Measurements from ENCODE around the gene ROR2. TPM values are rescaled to one million over a fixed set of nuclear protein-coding genes. Genes with fewer than 3 reads are reported as not detected.
A peak's percentile ranks its signal among the peaks of the same experiment; 100 is the strongest.

The ROR2 gene
- total and polyA plus RNA-seq, 2 of the 13 experiments (the other 11 are each of a cell fraction or from before 2014, with no cell fraction given) = not detected

DNA sequence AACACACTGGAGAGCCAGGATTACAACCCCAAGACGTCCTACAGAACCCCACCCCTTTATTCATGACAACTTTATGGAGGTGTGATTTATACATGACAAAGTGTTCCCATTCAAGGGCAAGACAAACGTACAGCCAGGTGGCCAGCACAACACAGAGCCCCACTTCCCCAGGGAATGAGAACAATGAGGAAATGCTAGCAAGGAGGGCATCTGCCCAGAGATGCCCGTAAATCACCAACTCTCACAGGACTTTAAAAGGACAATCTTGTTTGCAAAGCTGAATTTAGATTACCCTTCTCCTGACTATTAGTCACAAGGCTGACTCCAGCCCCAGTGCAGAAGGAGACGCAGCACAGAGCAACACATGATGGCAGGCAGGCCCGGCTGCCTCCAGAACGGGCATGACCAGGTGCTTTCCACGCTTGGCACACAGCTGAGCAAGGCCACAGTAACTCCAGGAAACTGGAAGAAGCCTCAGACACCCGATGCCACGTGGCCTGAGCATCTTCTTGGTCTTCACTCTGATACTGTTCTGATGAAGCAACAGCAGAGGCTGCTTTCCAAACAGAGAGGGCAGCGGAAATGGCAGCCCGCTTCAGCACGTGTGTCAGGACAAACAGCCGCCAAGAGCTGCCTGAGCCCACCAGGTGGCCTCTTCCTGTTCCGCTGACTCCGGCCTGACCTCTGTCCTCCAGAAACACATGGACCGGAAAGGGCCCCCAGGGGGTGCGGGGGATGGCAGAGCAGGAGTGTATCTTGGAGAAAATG, 51.4 kb downstream of the ROR2 start (continued):
- TF ChIP-seq MEIS2 (CRISPR knock-in tag; IDR thresholded peaks at IDR 0.05) (no peak), ZNF225 (CRISPR knock-in tag; IDR thresholded peaks at IDR 0.05) (no peak), ZNF550 (CRISPR knock-in tag; IDR thresholded peaks at IDR 0.05; ENCODE audit: borderline replicate concordance) (no peak), ATF7 (IDR thresholded peaks at IDR 0.05) (no peak), ATF7 (CRISPR knock-in tag; IDR thresholded peaks at IDR 0.05) (no peak), ARID2 (CRISPR knock-in tag; IDR thresholded peaks at IDR 0.05; ENCODE audit: borderline replicate concordance) (no peak), FOSL2 (CRISPR knock-in tag; IDR thresholded peaks at IDR 0.05) (peak; percentile 4; the same call in 1 of the 2 replicates), ZNF557 (CRISPR knock-in tag; IDR thresholded peaks at IDR 0.05) (no peak), NCOA1 (CRISPR knock-in tag; IDR thresholded peaks at IDR 0.05) (no peak), ZNF850 (CRISPR knock-in tag; conservative IDR thresholded peaks at IDR 0.05) (no peak), RXRB (CRISPR knock-in tag; IDR thresholded peaks at IDR 0.05; ENCODE audit: borderline replicate concordance) (no peak; the same call in 1 of the 2 replicates), ZNF75D (CRISPR knock-in tag; IDR thresholded peaks at IDR 0.05; ENCODE audit: borderline replicate concordance) (no peak), ZNF253 (CRISPR knock-in tag; IDR thresholded peaks at IDR 0.05; ENCODE audit: borderline replicate concordance) (no peak), MYC (CRISPR knock-in tag; IDR thresholded peaks at IDR 0.05; ENCODE audit: borderline replicate concordance) (peak; percentile 72; the same call in 1 of the 2 replicates), ZNF776 (CRISPR knock-in tag; IDR thresholded peaks at IDR 0.05) (no peak), HES4 (CRISPR knock-in tag; IDR thresholded peaks at IDR 0.05; ENCODE audit: borderline replicate concordance) (no peak)
- TF ChIP-seq, protein P1, sequence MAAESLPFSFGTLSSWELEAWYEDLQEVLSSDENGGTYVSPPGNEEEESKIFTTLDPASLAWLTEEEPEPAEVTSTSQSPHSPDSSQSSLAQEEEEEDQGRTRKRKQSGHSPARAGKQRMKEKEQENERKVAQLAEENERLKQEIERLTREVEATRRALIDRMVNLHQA (CRISPR knock-in tag; IDR thresholded peaks at IDR 0.05) = no peak
- TF ChIP-seq, protein P2, sequence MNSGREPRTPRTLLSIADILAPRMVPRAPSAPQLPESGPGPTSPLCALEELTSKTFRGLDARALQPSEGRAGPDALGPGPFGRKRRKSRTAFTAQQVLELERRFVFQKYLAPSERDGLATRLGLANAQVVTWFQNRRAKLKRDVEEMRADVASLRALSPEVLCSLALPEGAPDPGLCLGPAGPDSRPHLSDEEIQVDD (CRISPR knock-in tag; IDR thresholded peaks at IDR 0.05; ENCODE audit: borderline replicate concordance) = no peak
- TF ChIP-seq, protein P3, sequence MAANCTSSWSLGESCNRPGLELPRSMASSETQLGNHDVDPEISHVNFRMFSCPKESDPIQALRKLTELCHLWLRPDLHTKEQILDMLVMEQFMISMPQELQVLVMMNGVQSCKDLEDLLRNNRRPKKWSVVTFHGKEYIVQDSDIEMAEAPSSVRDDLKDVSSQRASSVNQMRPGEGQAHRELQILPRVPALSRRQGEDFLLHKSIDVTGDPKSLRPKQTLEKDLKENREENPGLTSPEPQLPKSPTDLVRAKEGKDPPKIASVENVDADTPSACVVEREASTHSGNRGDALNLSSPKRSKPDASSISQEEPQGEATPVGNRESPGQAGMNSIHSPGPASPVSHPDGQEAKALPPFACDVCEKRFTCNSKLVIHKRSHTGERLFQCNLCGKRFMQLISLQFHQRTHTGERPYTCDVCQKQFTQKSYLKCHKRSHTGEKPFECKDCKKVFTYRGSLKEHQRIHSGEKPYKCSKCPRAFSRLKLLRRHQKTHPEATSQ (CRISPR knock-in tag; IDR thresholded peaks at IDR 0.05; ENCODE audit: borderline replicate concordance) = no peak
- TF ChIP-seq, protein P4, sequence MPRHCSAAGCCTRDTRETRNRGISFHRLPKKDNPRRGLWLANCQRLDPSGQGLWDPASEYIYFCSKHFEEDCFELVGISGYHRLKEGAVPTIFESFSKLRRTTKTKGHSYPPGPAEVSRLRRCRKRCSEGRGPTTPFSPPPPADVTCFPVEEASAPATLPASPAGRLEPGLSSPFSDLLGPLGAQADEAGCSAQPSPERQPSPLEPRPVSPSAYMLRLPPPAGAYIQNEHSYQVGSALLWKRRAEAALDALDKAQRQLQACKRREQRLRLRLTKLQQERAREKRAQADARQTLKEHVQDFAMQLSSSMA (CRISPR knock-in tag; IDR thresholded peaks at IDR 0.05) = no peak
